ENCODE measurements around the gene KLHL14.
A peak's percentile ranks its signal among the peaks of the same experiment; 100 is the strongest.

The KLHL14 gene

DNA sequence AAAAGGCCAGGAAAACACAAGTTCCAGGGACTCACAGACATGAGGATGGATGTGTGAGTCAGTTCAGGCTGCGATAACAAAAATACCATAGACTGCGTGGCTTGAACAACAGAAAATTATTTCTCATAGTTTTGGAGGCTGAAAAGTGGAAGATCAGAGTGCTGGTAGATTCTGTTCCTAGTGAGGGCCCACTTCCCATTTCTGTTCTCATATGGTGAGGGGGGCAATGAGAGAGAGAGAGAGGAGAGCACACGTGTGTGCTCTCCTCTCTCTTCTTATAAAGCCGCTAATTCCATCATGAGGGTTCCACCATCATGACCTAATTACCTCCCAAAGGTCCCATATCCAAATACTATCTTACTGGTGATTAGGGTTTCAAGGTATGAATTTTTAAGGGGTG is 23.0 kb downstream of the KLHL14 start:
- DNase-seq (ENCODE audit: insufficient read length) (no peak), FAIRE-seq (no peak)
- TF ChIP-seq POLR2A (IDR thresholded peaks at IDR 0.05; ENCODE audit: low read depth, low read length) (no peak), TAF1 (IDR thresholded peaks at IDR 0.05; ENCODE audit: borderline replicate concordance, low read depth, low read length) (no peak), POLR2AphosphoS5 (IDR thresholded peaks at IDR 0.05; ENCODE audit: low read depth, low read length) (no peak)

DNA sequence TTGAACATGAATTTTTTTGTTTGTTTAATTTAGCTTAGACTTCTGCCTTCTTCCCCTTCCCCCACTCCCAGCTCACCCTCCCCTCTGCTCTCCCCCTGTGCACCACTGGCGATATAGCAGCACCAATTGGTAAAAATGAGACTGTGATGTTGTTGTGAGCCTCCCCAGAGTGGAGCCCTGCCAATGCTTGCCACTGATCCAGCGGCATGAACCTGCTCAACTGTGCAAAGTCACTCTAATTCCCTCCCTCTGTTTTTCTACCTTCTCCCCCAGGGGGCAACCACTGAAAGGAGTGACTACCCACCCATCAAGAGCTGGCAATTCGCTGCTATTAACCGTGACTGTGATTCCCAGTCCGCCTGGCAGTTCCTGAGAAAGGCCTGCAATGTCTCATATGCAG is 30.2 kb downstream of the KLHL14 start:
- TF ChIP-seq POLR2AphosphoS5 (IDR thresholded peaks at IDR 0.05; ENCODE audit: low read depth, low read length) (no peak), TAF1 (IDR thresholded peaks at IDR 0.05; ENCODE audit: borderline replicate concordance, low read depth, low read length) (no peak), POLR2A (IDR thresholded peaks at IDR 0.05; ENCODE audit: low read depth, low read length) (no peak)
- FAIRE-seq = no peak
- DNase-seq (ENCODE audit: insufficient read length) = no peak

GRCh38 chr18:32735781-32736180 is 37.0 kb downstream of the KLHL14 start:
- FAIRE-seq = no peak

GRCh38 chr18:32734442-32734841 is 38.4 kb downstream of the KLHL14 start:
- DNase-seq (ENCODE audit: insufficient read length) (no peak), FAIRE-seq (no peak)
- TF ChIP-seq POLR2AphosphoS5 (IDR thresholded peaks at IDR 0.05; ENCODE audit: low read depth, low read length) = no peak
- TF ChIP-seq POLR2A (IDR thresholded peaks at IDR 0.05; ENCODE audit: low read depth, low read length) = no peak
- TF ChIP-seq TAF1 (IDR thresholded peaks at IDR 0.05; ENCODE audit: borderline replicate concordance, low read depth, low read length) = no peak

More at GRCh38 chr18:32735781-32736180, 37.0 kb downstream of the KLHL14 start:
- DNase-seq (ENCODE audit: insufficient read length) = no peak
- TF ChIP-seq POLR2A (IDR thresholded peaks at IDR 0.05; ENCODE audit: low read depth, low read length) (no peak), TAF1 (IDR thresholded peaks at IDR 0.05; ENCODE audit: borderline replicate concordance, low read depth, low read length) (no peak), POLR2AphosphoS5 (IDR thresholded peaks at IDR 0.05; ENCODE audit: low read depth, low read length) (no peak)

- TF ChIP-seq POLR2AphosphoS5 (IDR thresholded peaks at IDR 0.05; ENCODE audit: low read depth, low read length) = no peak
- no peak for TF ChIP-seq TAF1 (IDR thresholded peaks at IDR 0.05; ENCODE audit: borderline replicate concordance, low read depth, low read length)
- no peak for TF ChIP-seq POLR2A (IDR thresholded peaks at IDR 0.05; ENCODE audit: low read depth, low read length)
- DNase-seq (ENCODE audit: insufficient read length) = no peak
- FAIRE-seq = no peak
Measured at GRCh38 chr18:32732165-32732564, 40.7 kb downstream of the KLHL14 start.

DNA sequence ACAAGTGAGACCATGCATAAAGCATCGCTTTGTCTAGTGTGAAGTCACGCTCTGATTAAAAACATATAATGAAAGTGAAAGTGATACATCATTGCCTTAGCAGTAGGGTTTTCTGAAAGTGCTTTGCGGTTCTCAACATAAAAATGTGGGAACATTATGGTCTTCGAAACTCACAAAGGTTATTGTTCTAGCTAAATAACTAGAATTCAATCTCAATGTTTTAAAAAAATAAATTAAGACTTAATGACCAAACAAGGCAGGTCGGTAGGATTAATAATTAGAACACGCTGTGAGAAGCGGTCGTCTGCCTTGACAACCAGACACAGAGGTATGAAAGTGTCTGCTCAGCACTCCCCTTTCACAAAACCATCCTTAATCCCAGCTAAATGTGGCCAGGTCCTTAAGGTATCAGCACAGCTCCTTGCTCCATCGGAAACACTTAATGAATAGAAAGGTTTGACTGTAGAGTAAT is 42.2 kb downstream of the KLHL14 start:
- no peak for DNase-seq (ENCODE audit: insufficient read length)
- TF ChIP-seq TAF1 (IDR thresholded peaks at IDR 0.05; ENCODE audit: borderline replicate concordance, low read depth, low read length) = no peak
- TF ChIP-seq POLR2AphosphoS5 (IDR thresholded peaks at IDR 0.05; ENCODE audit: low read depth, low read length) = no peak
- no peak for TF ChIP-seq POLR2A (IDR thresholded peaks at IDR 0.05; ENCODE audit: low read depth, low read length)
- FAIRE-seq = peak; percentile 73

GRCh38 chr18:32730068-32730467 is 42.8 kb downstream of the KLHL14 start:
- FAIRE-seq = no peak
- no peak for DNase-seq (ENCODE audit: insufficient read length)
- no peak for TF ChIP-seq POLR2A (IDR thresholded peaks at IDR 0.05; ENCODE audit: low read depth, low read length)
- TF ChIP-seq POLR2AphosphoS5 (IDR thresholded peaks at IDR 0.05; ENCODE audit: low read depth, low read length) = no peak
- TF ChIP-seq TAF1 (IDR thresholded peaks at IDR 0.05; ENCODE audit: borderline replicate concordance, low read depth, low read length) = no peak

- FAIRE-seq (no peak), DNase-seq (ENCODE audit: insufficient read length) (no peak)
- TF ChIP-seq POLR2A (IDR thresholded peaks at IDR 0.05; ENCODE audit: low read depth, low read length) = no peak
- no peak for TF ChIP-seq TAF1 (IDR thresholded peaks at IDR 0.05; ENCODE audit: borderline replicate concordance, low read depth, low read length)
Measured at GRCh38 chr18:32724071-32724749, 48.6 kb downstream of the KLHL14 start.

DNA sequence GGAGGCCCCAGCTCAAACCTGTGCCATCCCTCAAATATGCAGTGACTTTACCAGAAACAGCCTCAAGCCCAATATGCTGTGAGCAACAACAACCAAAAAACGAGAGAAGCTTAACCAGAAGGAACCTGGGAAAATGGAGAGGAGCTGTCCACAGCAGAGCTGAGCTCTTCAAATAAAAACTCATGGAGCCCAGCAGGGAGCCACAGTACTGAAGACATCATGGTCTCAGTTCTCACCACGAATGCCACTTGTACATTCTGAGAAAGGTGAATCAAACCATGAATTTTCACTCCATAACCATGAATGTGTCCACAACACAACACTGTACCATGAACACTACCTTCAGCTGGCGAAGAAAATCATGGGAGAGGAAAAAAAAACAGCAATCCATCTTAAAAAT is 50.5 kb downstream of the KLHL14 start:
- FAIRE-seq = no peak
- no peak for DNase-seq (ENCODE audit: insufficient read length)
- TF ChIP-seq TAF1 (IDR thresholded peaks at IDR 0.05; ENCODE audit: borderline replicate concordance, low read depth, low read length) (no peak), POLR2A (IDR thresholded peaks at IDR 0.05; ENCODE audit: low read depth, low read length) (no peak), POLR2AphosphoS5 (IDR thresholded peaks at IDR 0.05; ENCODE audit: low read depth, low read length) (no peak)

DNA sequence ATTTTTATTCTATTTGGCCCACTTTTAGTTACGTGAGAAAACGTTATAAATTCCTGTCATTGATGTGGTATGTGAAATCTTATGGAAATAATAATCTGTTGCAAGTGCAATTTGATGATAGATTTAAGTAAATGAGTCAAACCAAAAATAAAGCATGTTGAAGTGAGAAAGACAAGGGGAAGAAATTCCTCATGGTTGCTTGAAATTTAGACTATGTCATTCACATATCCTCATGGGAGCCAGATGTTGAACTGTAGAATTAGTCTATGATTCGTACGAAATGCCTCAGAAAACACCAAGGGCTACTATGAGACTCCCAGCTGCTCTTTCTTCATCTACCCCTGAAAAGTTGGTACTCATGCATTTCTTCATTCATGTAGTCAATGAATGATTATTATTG is 55.7 kb downstream of the KLHL14 start:
- DNase-seq (ENCODE audit: insufficient read length) = no peak
- TF ChIP-seq TAF1 (IDR thresholded peaks at IDR 0.05; ENCODE audit: borderline replicate concordance, low read depth, low read length) (no peak), POLR2AphosphoS5 (IDR thresholded peaks at IDR 0.05; ENCODE audit: low read depth, low read length) (no peak), POLR2A (IDR thresholded peaks at IDR 0.05; ENCODE audit: low read depth, low read length) (no peak)
- peak; percentile 56 for FAIRE-seq

- DNase-seq (ENCODE audit: insufficient read length) (peak; percentile 3), FAIRE-seq (peak; percentile 93)
- no peak for TF ChIP-seq TAF1 (IDR thresholded peaks at IDR 0.05; ENCODE audit: borderline replicate concordance, low read depth, low read length)
- TF ChIP-seq POLR2A (IDR thresholded peaks at IDR 0.05; ENCODE audit: low read depth, low read length) = no peak
- TF ChIP-seq POLR2AphosphoS5 (IDR thresholded peaks at IDR 0.05; ENCODE audit: low read depth, low read length) = no peak
Measured at GRCh38 chr18:32714571-32715148, 58.2 kb downstream of the KLHL14 start.

DNA sequence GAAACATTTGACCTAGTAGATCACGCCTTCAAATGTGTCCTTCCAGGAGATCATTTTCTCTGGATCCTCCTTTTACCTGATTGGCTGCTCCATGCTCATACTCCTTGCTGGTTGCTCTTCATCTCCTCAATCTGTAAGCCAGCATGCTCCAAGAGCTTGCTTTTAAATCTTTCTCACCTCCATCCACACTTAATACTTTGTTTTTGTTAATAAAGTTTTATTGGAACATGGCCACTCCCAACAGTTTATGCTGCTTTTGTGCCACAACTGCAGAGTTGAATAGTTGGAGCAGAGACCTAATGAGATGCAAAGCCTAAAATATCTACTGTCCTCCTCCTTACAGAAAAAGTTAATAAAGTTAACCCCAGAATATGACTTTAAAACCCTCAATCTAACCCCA is 60.0 kb downstream of the KLHL14 start:
- no peak for FAIRE-seq

More for the DNA sequence above, 60.0 kb downstream of the KLHL14 start:
- TF ChIP-seq POLR2A (IDR thresholded peaks at IDR 0.05; ENCODE audit: low read depth, low read length) (no peak), TAF1 (IDR thresholded peaks at IDR 0.05; ENCODE audit: borderline replicate concordance, low read depth, low read length) (no peak), POLR2AphosphoS5 (IDR thresholded peaks at IDR 0.05; ENCODE audit: low read depth, low read length) (no peak)
- DNase-seq (ENCODE audit: insufficient read length) = no peak

All from GM12892 (cell line).